Naive thymus-derived CD4-positive, alpha-beta T cell (primary cell): ENCODE results near the gene AGBL1. TPM values are rescaled to one million over a fixed set of nuclear protein-coding genes. Genes with fewer than 3 reads are reported as not detected.

ENCODE experiments used
- ATAC-seq: fragments of 150-1000 bp; cut with Tn5 transposase; 2 replicates; pipeline ENCODE4 v1.10.0; 2021; ENCODE audit warnings: mild to moderate bottlenecking, moderate library complexity
- CTCF ChIA-PET: fragments of 350-600 bp; sonication (Branson Sonifier 250); formaldehyde crosslinking; loops from one replicate; lab custom pipeline; 2021; ENCODE audit warnings: antibody characterized with exemption; lab: Charles Lee
- POLR2A ChIA-PET: fragments of 350-600 bp; sonication (Branson Sonifier 250); formaldehyde crosslinking; loops from one replicate; lab custom pipeline; 2021; ENCODE audit warnings: antibody characterized with exemption, inconsistent platforms; lab: Charles Lee
- DNase-seq, 9 donors: peaks; one replicate each; pipeline versions ENCODE4 v3.0.0 to v3.0.0-alpha.2; 2020 to 2022; ENCODE audit warnings: mixed read lengths in 1 of 9
- H3K27ac ChIP-seq: one replicate; pipeline ENCODE4 v1.7.0; 2013; ENCODE audit warnings: mild to moderate bottlenecking, low read depth, low read length, moderate library complexity
- H3K27me3 ChIP-seq, 2 donors: one replicate each; pipeline ENCODE4 v1.7.0; 2013; ENCODE audit warnings: low read length in 2 of 2, mild to moderate bottlenecking in 2 of 2, moderate library complexity in 2 of 2; ENCODE audit not compliant: control insufficient read depth in 2 of 2, insufficient read depth in 2 of 2
- H3K36me3 ChIP-seq, 3 experiments: 1 replicate in 2 of 3; 2 replicates in 1 of 3; pipeline ENCODE4 v1.7.0; 2013; ENCODE audit warnings: low read length in 3 of 3, mild to moderate bottlenecking in 3 of 3, moderate library complexity in 1 of 3; ENCODE audit not compliant: insufficient read depth in 3 of 3, control insufficient read depth in 2 of 3
- H3K4me1 ChIP-seq, 2 donors: one replicate each; pipeline ENCODE4 v1.7.0; 2013; ENCODE audit warnings: low read length in 2 of 2, mild to moderate bottlenecking in 2 of 2, moderate library complexity in 1 of 2; ENCODE audit not compliant: control insufficient read depth in 2 of 2, insufficient read depth in 2 of 2
- H3K4me3 ChIP-seq: 2 replicates; pipeline ENCODE4 v1.7.0; 2013; ENCODE audit warnings: mild to moderate bottlenecking, low read length
- H3K9me3 ChIP-seq, 3 experiments: 1 replicate in 2 of 3; 2 replicates in 1 of 3; pipeline ENCODE4 v1.7.0; 2013; ENCODE audit warnings: low read length in 3 of 3; ENCODE audit not compliant: control insufficient read depth in 2 of 3
- H3K27ac Mint-ChIP-seq, 9 donors: one replicate each; pipeline ENCODE4 v1.8.0; 2020 to 2022; ENCODE audit warnings: mixed read lengths in 9 of 9, mild to moderate bottlenecking in 8 of 9, moderate library complexity in 5 of 9, inconsistent platforms in 2 of 9
- H3K27me3 Mint-ChIP-seq, 5 donors: one replicate each; pipeline ENCODE4 v1.8.0; 2021 to 2022; ENCODE audit warnings: mixed read lengths in 5 of 5, mild to moderate bottlenecking in 1 of 5
- H3K36me3 Mint-ChIP-seq, 5 donors: one replicate each; pipeline ENCODE4 v1.8.0; 2020 to 2022; ENCODE audit warnings: mixed read lengths in 5 of 5, mild to moderate bottlenecking in 3 of 5, inconsistent platforms in 1 of 5
- H3K4me1 Mint-ChIP-seq, 7 donors: one replicate each; pipeline ENCODE4 v1.8.0; 2020 to 2022; ENCODE audit warnings: mixed read lengths in 7 of 7, mild to moderate bottlenecking in 3 of 7, inconsistent platforms in 1 of 7
- H3K4me3 Mint-ChIP-seq, 10 donors: one replicate each; pipeline ENCODE4 v1.8.0; 2020 to 2022; ENCODE audit warnings: mild to moderate bottlenecking in 10 of 10, mixed read lengths in 10 of 10, moderate library complexity in 6 of 10, inconsistent platforms in 2 of 10
- H3K9me3 Mint-ChIP-seq, 11 donors: one replicate each; pipeline ENCODE4 v1.8.0; 2020 to 2022; ENCODE audit warnings: mixed read lengths in 11 of 11, mild to moderate bottlenecking in 4 of 11, inconsistent platforms in 1 of 11, moderate library complexity in 1 of 11
- intact Hi-C, 2 donors: fragments of 100-400 bp; cut with micrococcal nuclease; formaldehyde crosslinking; loops; one replicate each; pipeline ENCODE4 v1.15.1; 2023
- polyA plus RNA-seq, 2 donors: library from polyadenylated mRNA; unstranded; fragments of 300-500 nt; fragmentation: Illumina TruSeq; gene quantifications; one replicate each; pipeline ENCODE4 v1.2.3, GENCODE V29; 2021
- total RNA-seq, 6 experiments: library from RNA in 5 of 6; stranded (reverse) in 5 of 6; gene quantifications; 1 replicate in 5 of 6; 2 replicates in 1 of 6; pipeline ENCODE4 v1.2.3 and lab custom pipeline; 2021 to 2026

The AGBL1 gene
- total and polyA plus RNA-seq, 7 experiments from 2014 or later: not detected

GRCh38 chr15:86236356-86237110 is 156.9 kb downstream of the AGBL1 start:
- Mint-ChIP-seq H3K27ac (no peak overlapping the region), H3K4me3 (no peak overlapping the region), H3K36me3 (no peaks in the 10 kb centered on the region), H3K4me1 (peaks cover 0 to 7% (median 4%) of the 10 kb centered on the region in 7 donors), H3K27me3 (peaks cover 18 to 40% (median 25%) of the 10 kb centered on the region in 5 donors), H3K9me3 (peaks cover 0 to 5% (median 0%) of the 10 kb centered on the region in 11 donors)
- no peak overlapping the region for H3K27ac ChIP-seq
- H3K36me3 ChIP-seq: no peaks in the 10 kb centered on the region
- H3K4me1 ChIP-seq: no peaks in the 10 kb centered on the region
- intact Hi-C loops: loop anchor here in 1 of 2 donors (10.0 kb wide), 1 partner anchor 382 kb away; no protein-coding TSS in a partner anchor
- no peak for ATAC-seq
- ChIA-PET CTCF (no interaction called here), POLR2A (no interaction called here)
- no peaks in the 10 kb centered on the region for H3K9me3 ChIP-seq
- no peak for DNase-seq
- H3K27me3 ChIP-seq: peaks cover 0 to 13% of the 10 kb centered on the region in 2 donors
- no peak overlapping the region for H3K4me3 ChIP-seq

GRCh38 chr15:86237111-86237500 is 157.4 kb downstream of the AGBL1 start:
- peaks cover 15 to 34% (median 20%) of the 10 kb centered on the region in 5 donors for H3K27me3 Mint-ChIP-seq
- H3K27ac Mint-ChIP-seq: no peak overlapping the region

GRCh38 chr15:86247249-86247955 is 167.7 kb downstream of the AGBL1 start:
- POLR2A ChIA-PET: no interaction called here

More at GRCh38 chr15:86237111-86237500, 157.4 kb downstream of the AGBL1 start:
- CTCF ChIA-PET: no interaction called here
- H3K36me3 ChIP-seq: no peaks in the 10 kb centered on the region
- Mint-ChIP-seq H3K4me3 (no peak overlapping the region), H3K36me3 (no peaks in the 10 kb centered on the region), H3K4me1 (peaks cover 0 to 4% (median 3%) of the 10 kb centered on the region in 7 donors), H3K9me3 (peaks cover 0 to 5% (median 0%) of the 10 kb centered on the region in 11 donors)
- POLR2A ChIA-PET: no interaction called here
- no peaks in the 10 kb centered on the region for H3K9me3 ChIP-seq
- intact Hi-C loops: loop anchor here in 1 of 2 donors (10.0 kb wide), 1 partner anchor 382 kb away; no protein-coding TSS in a partner anchor
- no peak for ATAC-seq
- H3K4me1 ChIP-seq: no peaks in the 10 kb centered on the region
- peaks cover 0 to 9% of the 10 kb centered on the region in 2 donors for H3K27me3 ChIP-seq
- H3K27ac ChIP-seq: no peak overlapping the region
- no peak overlapping the region for H3K4me3 ChIP-seq
- no peak for DNase-seq

GRCh38 chr15:86255247-86255646 is 175.6 kb downstream of the AGBL1 start:
- H3K27me3 ChIP-seq: no peaks in the 10 kb centered on the region
- Mint-ChIP-seq H3K27me3 (peaks cover 0 to 15% (median 5%) of the 10 kb centered on the region in 5 donors), H3K36me3 (no peaks in the 10 kb centered on the region), H3K9me3 (peaks cover 0 to 1% (median 0%) of the 10 kb centered on the region in 11 donors), H3K4me3 (no peak overlapping the region), H3K27ac (no peak overlapping the region), H3K4me1 (no peaks in the 10 kb centered on the region)
- no peaks in the 10 kb centered on the region for H3K9me3 ChIP-seq
- no peak overlapping the region for H3K4me3 ChIP-seq
- intact Hi-C loops: no loop called here
- ChIA-PET CTCF (no interaction called here), POLR2A (no interaction called here)
- no peak for ATAC-seq
- H3K36me3 ChIP-seq: no peaks in the 10 kb centered on the region
- H3K4me1 ChIP-seq: no peaks in the 10 kb centered on the region
- no peak overlapping the region for H3K27ac ChIP-seq
- DNase-seq: no peak

More at GRCh38 chr15:86247249-86247955, 167.7 kb downstream of the AGBL1 start:
- no peaks in the 10 kb centered on the region for H3K4me1 Mint-ChIP-seq
- no peak for DNase-seq
- no peaks in the 10 kb centered on the region for H3K27me3 ChIP-seq
- CTCF ChIA-PET: no interaction called here
- peaks cover 0 to 3% (median 0%) of the 10 kb centered on the region in 11 donors for H3K9me3 Mint-ChIP-seq
- H3K9me3 ChIP-seq: no peaks in the 10 kb centered on the region
- no peak overlapping the region for H3K4me3 Mint-ChIP-seq
- H3K36me3 ChIP-seq: no peaks in the 10 kb centered on the region
- no peak overlapping the region for H3K4me3 ChIP-seq
- ATAC-seq: no peak
- no peak overlapping the region for H3K27ac Mint-ChIP-seq
- H3K27me3 Mint-ChIP-seq: peaks cover 0 to 12% (median 3%) of the 10 kb centered on the region in 5 donors
- H3K27ac ChIP-seq: no peak overlapping the region
- intact Hi-C loops: no loop called here
- H3K4me1 ChIP-seq: no peaks in the 10 kb centered on the region
- no peaks in the 10 kb centered on the region for H3K36me3 Mint-ChIP-seq

- DNase-seq (no peak), ATAC-seq (no peak)
- H3K4me3 ChIP-seq: no peak overlapping the region
- CTCF ChIA-PET: no interaction called here
- H3K9me3 Mint-ChIP-seq: peaks cover 0 to 1% (median 0%) of the 10 kb centered on the region in 11 donors
- no peaks in the 10 kb centered on the region for H3K27me3 ChIP-seq
- H3K4me1 Mint-ChIP-seq: no peaks in the 10 kb centered on the region
- no peaks in the 10 kb centered on the region for H3K36me3 ChIP-seq
- intact Hi-C loops: no loop called here
- POLR2A ChIA-PET: no interaction called here
- H3K4me1 ChIP-seq: no peaks in the 10 kb centered on the region
- no peak overlapping the region for H3K4me3 Mint-ChIP-seq
- no peaks in the 10 kb centered on the region for H3K36me3 Mint-ChIP-seq
- H3K27ac ChIP-seq: no peak overlapping the region
- no peak overlapping the region for H3K27ac Mint-ChIP-seq
- no peaks in the 10 kb centered on the region for H3K9me3 ChIP-seq
- peaks cover 0 to 18% (median 5%) of the 10 kb centered on the region in 5 donors for H3K27me3 Mint-ChIP-seq
These were observed 177.0 kb downstream of the AGBL1 start for GRCh38 chr15:86256628-86257027.

GRCh38 chr15:86259589-86259988 is 179.9 kb downstream of the AGBL1 start:
- DNase-seq (no peak), ATAC-seq (no peak)
- ChIA-PET CTCF (no interaction called here), POLR2A (no interaction called here)
- peaks cover 0 to 1% (median 0%) of the 10 kb centered on the region in 11 donors for H3K9me3 Mint-ChIP-seq
- H3K4me3 ChIP-seq: no peak overlapping the region
- H3K27me3 Mint-ChIP-seq: peaks cover 0 to 26% (median 5%) of the 10 kb centered on the region in 5 donors
- no peaks in the 10 kb centered on the region for H3K4me1 Mint-ChIP-seq
- H3K36me3 Mint-ChIP-seq: no peaks in the 10 kb centered on the region
- H3K4me1 ChIP-seq: no peaks in the 10 kb centered on the region
- no peak overlapping the region for H3K4me3 Mint-ChIP-seq
- no peaks in the 10 kb centered on the region for H3K27me3 ChIP-seq
- no peaks in the 10 kb centered on the region for H3K9me3 ChIP-seq
- no peak overlapping the region for H3K27ac Mint-ChIP-seq
- intact Hi-C loops: no loop called here
- H3K27ac ChIP-seq: no peak overlapping the region
- no peaks in the 10 kb centered on the region for H3K36me3 ChIP-seq
